Endothelial cell of umbilical vein (primary cell): ENCODE data around the gene RSRC2. TPM values are rescaled to one million over a fixed set of nuclear protein-coding genes. Genes with fewer than 3 reads are reported as not detected.

ENCODE experiments used
- BruUV-seq: library from RNA; stranded (reverse); fragments of 400-500 nt; replicated peaks from 2 replicates; lab custom pipeline; 2021; lab: Mats Ljungman, UMichigan
- CTCF ChIA-PET: fragments of 300-600, 350-600 bp; sonication (Branson Sonifier 250); formaldehyde crosslinking; loops from one replicate; lab custom pipeline; 2021; ENCODE audit warnings: antibody characterized with exemption, inconsistent platforms; lab: Charles Lee
- POLR2A ChIA-PET: fragments of 300-600, 350-600 bp; sonication (Branson Sonifier 250); formaldehyde crosslinking; loops from one replicate; lab custom pipeline; 2021; ENCODE audit warnings: antibody characterized with exemption, inconsistent platforms; lab: Charles Lee
- DNase-seq: peaks from one replicate; pipeline ENCODE4 v3.0.0-alpha.2; 2011; ENCODE audit warnings: low read depth, low spot score
- FAIRE-seq: peaks from 2 replicates; lab custom pipeline; 2011; peaks lifted over from hg19 to GRCh38; lab: Jason Lieb, UNC
- H2AFZ ChIP-seq: 2 replicates; pipeline ENCODE4 v1.6.0; 2012; ENCODE audit warnings: low read depth, low read length, control low read depth, inconsistent platforms
- H3K27ac ChIP-seq: 2 replicates; pipeline ENCODE4 v1.5.1; 2011; ENCODE audit warnings: low read depth, mild to moderate bottlenecking, control low read depth, low read length, moderate library complexity; ENCODE audit not compliant: insufficient read depth
- H3K27me3 ChIP-seq, 2 experiments: 2 replicates each; pipeline versions ENCODE4 v1.6.0 to v1.6.1; 2011; ENCODE audit warnings: low read length in 2 of 2, mixed read lengths in 1 of 2; ENCODE audit not compliant: control insufficient read depth in 2 of 2, insufficient read depth in 2 of 2
- H3K36me3 ChIP-seq, 2 experiments: 2 replicates in 1 of 2; 3 replicates in 1 of 2; pipeline ENCODE4 v1.5.1; 2011; ENCODE audit warnings: low read length in 2 of 2, mild to moderate bottlenecking in 1 of 2, moderate library complexity in 1 of 2; ENCODE audit not compliant: control insufficient read depth in 2 of 2, insufficient read depth in 2 of 2; ENCODE audit errors: extremely low read depth in 1 of 2
- H3K4me1 ChIP-seq: 3 replicates; pipeline ENCODE4 v1.5.1; 2011; ENCODE audit warnings: mild to moderate bottlenecking, low read length; ENCODE audit not compliant: control insufficient read depth, insufficient read depth; ENCODE audit errors: extremely low read depth
- H3K4me2 ChIP-seq: 2 replicates; pipeline ENCODE4 v1.6.1; 2011; ENCODE audit warnings: low read length, control low read depth, mixed read lengths; ENCODE audit not compliant: insufficient read depth
- H3K4me3 ChIP-seq, 3 experiments: fragments of 200-600 bp in 1 of 3; sonication (generic), shearing (Covaris generic) in 1 of 3; replicated peaks in 1 of 3; 2 replicates each; pipeline ENCODE4 v1.5.1; 2011 to 2016; ENCODE audit warnings: control low read depth in 3 of 3, low read length in 3 of 3, mild to moderate bottlenecking in 2 of 3, inconsistent platforms in 1 of 3, low read depth in 1 of 3, moderate library complexity in 1 of 3; ENCODE audit not compliant: insufficient read depth in 1 of 3
- H3K79me2 ChIP-seq: 2 replicates; pipeline ENCODE4 v1.6.0; 2012; ENCODE audit warnings: low read length, inconsistent platforms; ENCODE audit not compliant: control insufficient read depth, insufficient read depth
- H3K9ac ChIP-seq: replicated peaks from 2 replicates; pipeline ENCODE3; 2011; ENCODE audit warnings: low read length, control low read depth; ENCODE audit not compliant: insufficient read depth; ENCODE audit errors: extremely low read depth
- H3K9me1 ChIP-seq: replicated peaks from 3 replicates; pipeline ENCODE4 v1.6.0; 2011; ENCODE audit warnings: mild to moderate bottlenecking, low read length; ENCODE audit not compliant: control insufficient read depth, insufficient read depth; ENCODE audit errors: extremely low read depth
- H3K9me3 ChIP-seq: replicated peaks from 2 replicates; pipeline ENCODE4 v1.5.1; 2012; ENCODE audit warnings: low read length, inconsistent platforms; ENCODE audit not compliant: control insufficient read depth, insufficient read depth
- H4K20me1 ChIP-seq: replicated peaks from 2 replicates; pipeline ENCODE3; 2011; ENCODE audit warnings: mild to moderate bottlenecking, low read length; ENCODE audit not compliant: control insufficient read depth, insufficient read depth; ENCODE audit errors: extremely low read depth
- EZH2 ChIP-seq: IDR thresholded peaks from 2 replicates; pipeline ENCODE4 v1.6.1; 2012; ENCODE audit warnings: borderline replicate concordance, low read depth, mild to moderate bottlenecking, moderate library complexity, low read length, inconsistent platforms; ENCODE audit not compliant: severe bottlenecking
- FOS ChIP-seq: IDR thresholded peaks from 2 replicates; pipeline ENCODE4 v1.6.1; 2011; ENCODE audit warnings: mild to moderate bottlenecking, low read length, moderate library complexity, borderline replicate concordance; ENCODE audit not compliant: insufficient read depth
- POLR2A ChIP-seq: IDR thresholded peaks from 2 replicates; pipeline ENCODE4 v1.6.1; 2012; ENCODE audit warnings: low read depth, mild to moderate bottlenecking, control low read depth, low read length
- POLR2AphosphoS5 ChIP-seq: IDR thresholded peaks from 2 replicates; pipeline ENCODE4 v1.6.1; 2012; ENCODE audit warnings: low read depth, mild to moderate bottlenecking, control low read depth, low read length, moderate library complexity; ENCODE audit not compliant: insufficient read depth
- dilution Hi-C: fragments of 300-500 bp; cut with MboI; formaldehyde crosslinking; loops from one replicate; pipeline ENCODE4 v1.15.0; 2019; ENCODE audit warnings: low sequenced_read_pairs; ENCODE audit not compliant: extremely low pct_ligation_motif_present
- intact Hi-C: fragments of 100-400 bp; cut with micrococcal nuclease; formaldehyde crosslinking; loops from one replicate; pipeline ENCODE4 v1.10.0; 2022
- polyA plus RNA-seq, 4 experiments: library from polyadenylated mRNA; depleted of rRNA in 3 of 4; stranded (reverse) in 3 of 4; unstranded in 1 of 4; fragments of >200 nt; gene quantifications; 2 replicates each; pipeline versions ENCODE4 v1.2.1 to v1.2.3, GENCODE V29; 2011 to 2012; ENCODE audit warnings: missing spikeins in 1 of 4
- total RNA-seq: library from RNA; stranded (reverse); gene quantifications from 2 replicates; pipeline ENCODE4 v1.2.3, GENCODE V29; 2021
- TF ChIP-seq, protein P1 (sequence below): IDR thresholded peaks from 2 replicates; pipeline ENCODE4 v1.6.1; 2011; ENCODE audit not compliant: insufficient read depth, insufficient read length

The RSRC2 gene
- total and polyA plus RNA-seq, 2 donors (not counting 3 experiments of a cell fraction or from before 2014, with no cell fraction given): 17.6 to 81.1 TPM

DNA sequence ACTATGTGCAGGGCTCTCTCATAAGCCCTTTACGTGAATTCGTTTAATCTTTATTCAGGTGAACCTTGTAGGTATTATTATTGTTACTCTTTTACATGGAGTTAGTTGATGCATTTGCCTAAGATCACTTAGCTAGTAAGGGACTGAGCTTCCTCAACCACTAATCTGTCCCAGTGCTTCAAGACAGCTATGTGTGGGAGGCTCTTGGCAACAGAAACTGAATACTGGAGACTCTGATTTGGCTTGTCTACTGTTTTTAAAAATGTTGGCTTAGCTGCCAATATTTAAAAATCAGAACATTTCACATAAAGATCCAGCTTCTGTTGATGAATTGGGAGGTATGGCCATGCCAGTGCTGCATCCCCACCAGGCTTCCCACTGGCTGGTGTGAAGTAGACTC, 7.1 kb upstream of the RSRC2 start:
- DNase-seq (no peak), FAIRE-seq (no peak)
- Histone ChIP-seq H3K9ac (no peak overlapping the region), H2AFZ (no peak overlapping the region), H3K4me1 (no peaks in the 10 kb centered on the region), H3K27me3 (no peaks in the 10 kb centered on the region), H3K9me1 (no peaks in the 10 kb centered on the region), H3K4me2 (no peak overlapping the region), H4K20me1 (no peaks in the 10 kb centered on the region), H3K9me3 (no peaks in the 10 kb centered on the region), H3K4me3 (no peak overlapping the region), H3K27ac (no peak overlapping the region), H3K79me2 (peaks cover 17% of the 10 kb centered on the region), H3K36me3 (no peaks in the 10 kb centered on the region)
- TF ChIP-seq FOS (no peak), EZH2 (no peak), POLR2A (no peak), POLR2AphosphoS5 (no peak)
- intact Hi-C loops (no loop called here), dilution Hi-C loops (no loop called here)
- BruUV-seq: no TSS peak
- POLR2A ChIA-PET: no interaction called here
- CTCF ChIA-PET: no interaction called here

DNA sequence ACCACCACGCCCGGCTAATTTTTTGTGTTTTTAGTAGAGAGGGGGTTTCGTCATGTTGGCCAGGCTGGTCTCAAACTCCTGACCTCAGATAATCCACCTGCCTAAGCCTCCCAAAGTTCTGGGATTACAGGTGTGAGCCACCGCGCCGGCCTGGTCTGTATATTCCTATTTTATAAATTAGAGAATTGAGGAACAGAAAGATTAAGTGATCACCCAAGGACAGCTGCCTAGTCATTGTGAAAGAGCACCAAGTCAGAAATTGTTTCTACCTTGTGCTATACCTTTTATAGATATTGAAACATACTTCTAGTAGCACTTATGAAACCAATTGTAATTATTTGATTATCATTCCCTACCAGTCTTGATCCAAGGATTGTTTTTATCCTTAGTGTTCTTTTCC, 2.3 kb upstream of the RSRC2 start:
- TF ChIP-seq, protein P1, sequence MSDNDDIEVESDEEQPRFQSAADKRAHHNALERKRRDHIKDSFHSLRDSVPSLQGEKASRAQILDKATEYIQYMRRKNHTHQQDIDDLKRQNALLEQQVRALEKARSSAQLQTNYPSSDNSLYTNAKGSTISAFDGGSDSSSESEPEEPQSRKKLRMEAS: no peak
- no peak for TF ChIP-seq EZH2
- dilution Hi-C loops: no loop called here
- no peak for FAIRE-seq

More for the DNA sequence above, 2.3 kb upstream of the RSRC2 start:
- no peaks in the 10 kb centered on the region for H3K9me1 ChIP-seq
- POLR2A ChIA-PET: no interaction called here
- CTCF ChIA-PET: no interaction called here
- H3K4me2 ChIP-seq: no peak overlapping the region
- peaks cover 5% of the 10 kb centered on the region for H4K20me1 ChIP-seq
- H3K36me3 ChIP-seq: peaks cover 0 to 5% of the 10 kb centered on the region in 2 experiments
- BruUV-seq: no TSS peak
- no peak overlapping the region for H3K9ac ChIP-seq
- no peak overlapping the region for H3K27ac ChIP-seq
- peaks cover 13% of the 10 kb centered on the region for H3K4me1 ChIP-seq
- no peaks in the 10 kb centered on the region for H3K9me3 ChIP-seq
- intact Hi-C loops: no loop called here
- no peaks in the 10 kb centered on the region for H3K27me3 ChIP-seq
- H3K79me2 ChIP-seq: peaks cover 58% of the 10 kb centered on the region
- H3K4me3 ChIP-seq: no peak overlapping the region
- no peak overlapping the region for H2AFZ ChIP-seq
- no peak for DNase-seq
